IMR-90 (cell line): ENCODE data around the gene NCAM1. TPM values are rescaled to one million over a fixed set of nuclear protein-coding genes. Genes with fewer than 3 reads are reported as not detected.

Experiments used
- ATAC-seq: fragments of 200-7000 bp; cut with Tn5 transposase; 2 replicates; pipeline ENCODE4 v1.9.1; 2020; ENCODE audit warnings: low read depth, mild to moderate bottlenecking, moderate library complexity
- BruUV-seq: library from RNA; stranded (reverse); fragments of 400-500 nt; replicated peaks from 2 replicates; lab custom pipeline; 2021; lab: Mats Ljungman, UMichigan
- CTCF ChIA-PET: fragments of 300-600 bp; formaldehyde crosslinking; extraction: SDS; loops from one replicate; lab custom pipeline; 2021; ENCODE audit warnings: antibody characterized with exemption; lab: Yijun Ruan, JAX
- POLR2A ChIA-PET: fragments of 300-600 bp; sonication (Branson Sonifier 250); formaldehyde crosslinking; loops from one replicate; lab custom pipeline; 2022; ENCODE audit warnings: antibody characterized with exemption; ENCODE audit not compliant: unreplicated experiment; lab: Charles Lee
- DNase-seq: peaks from one replicate; pipeline ENCODE4 v3.0.0; 2013
- H2AFZ ChIP-seq: replicated peaks from 2 replicates; pipeline ENCODE3; 2013; ENCODE audit warnings: low read length, mild to moderate bottlenecking; ENCODE audit not compliant: poor library complexity
- H2AK5ac ChIP-seq: 2 replicates; pipeline ENCODE4 v1.6.1; 2013; ENCODE audit warnings: low read depth, low read length, inconsistent platforms
- H2AK9ac ChIP-seq: replicated peaks from 2 replicates; pipeline ENCODE3; 2013; ENCODE audit warnings: mild to moderate bottlenecking, low read depth, low read length, moderate library complexity; ENCODE audit not compliant: poor library complexity
- H2BK120ac ChIP-seq: 2 replicates; pipeline ENCODE4 v1.6.1; 2013; ENCODE audit warnings: low read depth, low read length, inconsistent platforms
- H2BK15ac ChIP-seq: 3 replicates; pipeline ENCODE4 v1.6.1; 2013; ENCODE audit warnings: low read depth, low read length, inconsistent platforms
- H2BK20ac ChIP-seq: 2 replicates; pipeline ENCODE4 v1.6.1; 2013; ENCODE audit warnings: low read depth, mild to moderate bottlenecking, inconsistent platforms, low read length, moderate library complexity
- H2BK5ac ChIP-seq: 2 replicates; pipeline ENCODE4 v1.6.1; 2013; ENCODE audit warnings: mild to moderate bottlenecking, low read depth, low read length, inconsistent platforms; ENCODE audit not compliant: poor library complexity, severe bottlenecking
- H3K14ac ChIP-seq: replicated peaks from 2 replicates; pipeline ENCODE4 v1.6.1; 2013; ENCODE audit warnings: low read depth, low read length, inconsistent platforms
- H3K18ac ChIP-seq: 2 replicates; pipeline ENCODE4 v1.6.1; 2013; ENCODE audit warnings: low read depth, low read length, control low read depth
- H3K23ac ChIP-seq: 2 replicates; pipeline ENCODE4 v1.6.1; 2013; ENCODE audit warnings: low read depth, low read length, inconsistent platforms
- H3K27ac ChIP-seq: 2 replicates; pipeline ENCODE4 v1.5.1; 2013; ENCODE audit warnings: mild to moderate bottlenecking, control low read depth, low read length; ENCODE audit not compliant: insufficient read depth
- H3K27me3 ChIP-seq: 2 replicates; pipeline ENCODE4 v1.6.1; 2013; ENCODE audit warnings: low read length; ENCODE audit not compliant: control insufficient read depth, insufficient read depth
- H3K36me3 ChIP-seq: 2 replicates; pipeline ENCODE4 v1.6.1; 2013; ENCODE audit warnings: low read length, mixed read lengths; ENCODE audit not compliant: control insufficient read depth, insufficient read depth
- H3K4ac ChIP-seq: 2 replicates; pipeline ENCODE4 v1.6.1; 2013; ENCODE audit warnings: low read depth, low read length, inconsistent platforms
- H3K4me1 ChIP-seq: 2 replicates; pipeline ENCODE4 v1.6.1; 2013; ENCODE audit warnings: low read length, mixed read lengths; ENCODE audit not compliant: control insufficient read depth, insufficient read depth
- H3K4me2 ChIP-seq: 2 replicates; pipeline ENCODE4 v1.6.1; 2013; ENCODE audit warnings: low read depth, mild to moderate bottlenecking, control low read depth, low read length, moderate library complexity
- H3K4me3 ChIP-seq: 2 replicates; pipeline ENCODE4 v1.5.1; 2013; ENCODE audit warnings: low read depth, mild to moderate bottlenecking, control low read depth, low read length, moderate library complexity; ENCODE audit not compliant: insufficient read depth
- H3K56ac ChIP-seq: 2 replicates; pipeline ENCODE4 v1.6.1; 2013; ENCODE audit warnings: low read length, inconsistent platforms; ENCODE audit not compliant: insufficient read depth; ENCODE audit errors: extremely low read depth
- H3K79me1 ChIP-seq, 2 experiments: 2 replicates each; pipeline ENCODE4 v1.6.1; 2013; ENCODE audit warnings: low read length in 2 of 2, inconsistent platforms in 1 of 2, low read depth in 1 of 2
- H3K9ac ChIP-seq: 2 replicates; pipeline ENCODE4 v1.6.1; 2013; ENCODE audit warnings: low read depth, low read length, control low read depth
- H3K9me1 ChIP-seq: 2 replicates; pipeline ENCODE4 v1.6.1; 2013; ENCODE audit warnings: low read length, inconsistent platforms; ENCODE audit not compliant: insufficient read depth
- H3K9me3 ChIP-seq: 2 replicates; pipeline ENCODE4 v1.6.1; 2013; ENCODE audit warnings: low read length; ENCODE audit not compliant: control insufficient read depth, insufficient read depth
- H4K20me1 ChIP-seq: 2 replicates; pipeline ENCODE4 v1.6.1; 2013; ENCODE audit warnings: low read length, inconsistent platforms; ENCODE audit not compliant: insufficient read depth
- H4K5ac ChIP-seq: 2 replicates; pipeline ENCODE4 v1.6.1; 2013; ENCODE audit warnings: mild to moderate bottlenecking, low read depth, low read length, control low read depth
- H4K8ac ChIP-seq, 2 experiments: 2 replicates each; pipeline ENCODE4 v1.6.1; 2013; ENCODE audit warnings: low read depth in 2 of 2, low read length in 2 of 2, control low read depth in 1 of 2, inconsistent platforms in 1 of 2
- H4K91ac ChIP-seq: 2 replicates; pipeline ENCODE4 v1.6.1; 2013; ENCODE audit warnings: low read depth, low read length, inconsistent platforms; ENCODE audit not compliant: insufficient read depth
- CHD1 ChIP-seq: IDR thresholded peaks from 2 replicates; pipeline ENCODE4 v1.6.1; 2012; ENCODE audit warnings: low read depth, low read length, improper control_type of control experiment
- MAZ ChIP-seq: IDR thresholded peaks from 2 replicates; pipeline ENCODE4 v1.6.1; 2012; ENCODE audit warnings: low read depth, mild to moderate bottlenecking, low read length, improper control_type of control experiment, moderate library complexity, borderline replicate concordance
- NFE2L2 ChIP-seq: fragments of 150-350 bp; IDR thresholded peaks from 2 replicates; pipeline ENCODE4 v1.6.1; 2016; ENCODE audit warnings: low read depth, mild to moderate bottlenecking, low read length
- RCOR1 ChIP-seq: IDR thresholded peaks from 2 replicates; pipeline ENCODE4 v1.6.1; 2012; ENCODE audit warnings: mild to moderate bottlenecking, low read length, improper control_type of control experiment; ENCODE audit not compliant: insufficient replicate concordance
- SMC3 ChIP-seq: fragments of 150-350 bp; IDR thresholded peaks from 2 replicates; pipeline ENCODE4 v1.6.1; 2016; ENCODE audit warnings: low read depth, mild to moderate bottlenecking, antibody characterized with exemption, low read length, moderate library complexity
- WGBS, 2 experiments: methylation state at CpG; one replicate each; pipeline versions ENCODE4 v1.1.5 to v1.1.7; 2013; ENCODE audit warnings: missing lambda C conversion rate in 2 of 2; ENCODE audit not compliant: insufficient read length in 1 of 2; ENCODE audit errors: extremely low coverage in 2 of 2; 5-methylcytosine and 5-hydroxymethylcytosine counted together
- dilution Hi-C: fragments of 300-500 bp; cut with HindIII; formaldehyde crosslinking; loops from one replicate; pipeline ENCODE4 v1.14.3; 2018; ENCODE audit warnings: low sequenced_read_pairs; ENCODE audit not compliant: unreplicated experiment
- in situ Hi-C: fragments of 300-500 bp; cut with MboI; formaldehyde crosslinking; loops from 3 replicates; pipeline ENCODE4 v1.14.3; 2019; ENCODE audit warnings: low sequenced_read_pairs, inconsistent platforms, mixed read lengths
- intact Hi-C: fragments of 100-400 bp; cut with micrococcal nuclease; formaldehyde crosslinking; loops from 2 replicates; pipeline ENCODE4 v1.10.0; 2022
- polyA plus RNA-seq, 3 experiments: library from polyadenylated mRNA; depleted of rRNA; stranded (reverse); fragments of >200 nt; gene quantifications; 2 replicates each; pipeline ENCODE4 v1.2.3, GENCODE V29; 2012; ENCODE audit warnings: low replicate concordance in 1 of 3
- total RNA-seq: library from RNA; depleted of rRNA; stranded (reverse); fragments of >200 nt; gene quantifications from 2 replicates; pipeline ENCODE4 v1.2.3, GENCODE V29; 2012

Gene NCAM1
- total and polyA plus RNA-seq, 2 of the 4 experiments (the other 2 are of a cell fraction), result 0.09 to 0.18 TPM

- no peak overlapping the region for H3K18ac ChIP-seq
- CTCF ChIA-PET, result no interaction called here
- no peak overlapping the region for H2AK5ac ChIP-seq
- H3K4ac ChIP-seq, result no peak overlapping the region
- no peaks in the 10 kb centered on the region for H3K36me3 ChIP-seq
- H2AFZ ChIP-seq, result no peak overlapping the region
- dilution Hi-C loops (no loop called here), intact Hi-C loops (no loop called here), in situ Hi-C loops (no loop called here)
- no TSS peak for BruUV-seq
- H4K20me1 ChIP-seq, result no peaks in the 10 kb centered on the region
- H3K9me3 ChIP-seq, result no peaks in the 10 kb centered on the region
- no peak overlapping the region for H3K9ac ChIP-seq
- no peak overlapping the region for H3K23ac ChIP-seq
- H3K4me1 ChIP-seq, result no peaks in the 10 kb centered on the region
- H2BK120ac ChIP-seq, result no peak overlapping the region
- POLR2A ChIA-PET, result no interaction called here
- no peak overlapping the region for H3K4me2 ChIP-seq
- no peak overlapping the region for H4K8ac ChIP-seq
- no peak overlapping the region for H2BK15ac ChIP-seq
- 100% methylated on average over 1 of the region's 12 CpGs; no CpG with 5 or more reads in 1 of the 2 experiments for WGBS, 2 experiments
- TF ChIP-seq RCOR1 (no peak), SMC3 (no peak), CHD1 (no peak), MAZ (no peak), NFE2L2 (no peak)
- DNase-seq, result no peak
- no peak overlapping the region for H4K91ac ChIP-seq
- H3K9me1 ChIP-seq, result no peaks in the 10 kb centered on the region
- H3K14ac ChIP-seq, result no peak overlapping the region
- no peak overlapping the region for H2AK9ac ChIP-seq
- H3K27me3 ChIP-seq, result no peaks in the 10 kb centered on the region
- H2BK5ac ChIP-seq, result no peak overlapping the region
- ATAC-seq, result no peak
- no peaks in the 10 kb centered on the region for H3K79me1 ChIP-seq
- no peak overlapping the region for H3K56ac ChIP-seq
- no peak overlapping the region for H3K4me3 ChIP-seq
- no peak overlapping the region for H3K27ac ChIP-seq
- no peak overlapping the region for H2BK20ac ChIP-seq
- no peak overlapping the region for H4K5ac ChIP-seq
Measured at GRCh38 chr11:113201054-113201818, 240.0 kb downstream of the NCAM1 start.
